K562 (cell line): ENCODE measurements around the gene PNKD. TPM values are rescaled to one million over a fixed set of nuclear protein-coding genes. Genes with fewer than 3 reads are reported as not detected.

ENCODE experiments used
- BMI1 ChIP-seq: fragments of 150-350 bp; IDR thresholded peaks from 2 replicates; pipeline ENCODE4 v1.6.1; 2014; ENCODE audit warnings: low read length
- BRCA1 ChIP-seq, 2 experiments: fragments of 450-650 bp in 1 of 2; sonication (generic) in 1 of 2; formaldehyde crosslinking in 1 of 2; IDR thresholded peaks; 2 replicates each; pipeline versions ENCODE4 v1.5.0 to v1.6.1; 2017 to 2020; ENCODE audit warnings: mild to moderate bottlenecking in 1 of 2, missing genetic modification reagents in 1 of 2
- CBFB ChIP-seq: sonication (generic); formaldehyde crosslinking; IDR thresholded peaks from 2 replicates; pipeline ENCODE4 v1.4.0; 2020; ENCODE audit warnings: mild to moderate bottlenecking, missing genetic modification reagents
- CEBPB ChIP-seq: fragments of 450-650 bp; IDR thresholded peaks from 2 replicates; pipeline ENCODE4 v1.6.1; 2016; ENCODE audit warnings: missing genetic modification characterization, missing compliant biosample characterization
- CXXC5 ChIP-seq: fragments of 250-450 bp; sonication (Bioruptor Pico); IDR thresholded peaks from 2 replicates; pipeline ENCODE4 v1.8.0; 2022; ENCODE audit warnings: inconsistent platforms, mild to moderate bottlenecking, moderate library complexity
- EZH2 ChIP-seq: IDR thresholded peaks from 2 replicates; pipeline ENCODE4 v1.6.1; 2012; ENCODE audit warnings: low read depth, mild to moderate bottlenecking, inconsistent platforms, low read length, borderline replicate concordance
- FOS ChIP-seq: IDR thresholded peaks from 3 replicates; pipeline ENCODE4 v1.6.1; 2011; ENCODE audit not compliant: insufficient read length; ENCODE audit errors: extremely low read depth
- GABPA ChIP-seq: fragments of 200-800 bp; sonication (Bioruptor generic); conservative IDR thresholded peaks from 2 replicates; pipeline ENCODE4 v1.6.1; 2016; ENCODE audit warnings: low read depth, missing genetic modification characterization, missing compliant biosample characterization
- HDAC6 ChIP-seq: IDR thresholded peaks from 2 replicates; pipeline ENCODE4 v1.6.1; 2012; ENCODE audit warnings: low read depth, mild to moderate bottlenecking, control low read depth, inconsistent platforms, low read length, moderate library complexity
- HNRNPH1 ChIP-seq: fragments of 200-400 bp; formaldehyde crosslinking; optimal IDR thresholded peaks from 2 replicates; pipeline ENCODE3; 2017; ENCODE audit warnings: low read depth, mild to moderate bottlenecking, low read length, moderate library complexity
- HNRNPLL ChIP-seq: fragments of 200-400 bp; formaldehyde crosslinking; IDR thresholded peaks from 2 replicates; pipeline ENCODE4 v1.6.1; 2017; ENCODE audit warnings: low read length, low read depth, mild to moderate bottlenecking; ENCODE audit not compliant: poor library complexity, severe bottlenecking
- L3MBTL2 ChIP-seq: fragments of 450-650 bp; IDR thresholded peaks from 2 replicates; pipeline ENCODE4 v1.6.1; 2016; ENCODE audit warnings: mild to moderate bottlenecking, moderate library complexity
- PYGO2 ChIP-seq: fragments of 450-650 bp; IDR thresholded peaks from 2 replicates; pipeline ENCODE4 v1.6.1; 2016; ENCODE audit warnings: mild to moderate bottlenecking, missing genetic modification characterization, moderate library complexity, missing compliant biosample characterization
- RAD51 ChIP-seq: fragments of 450-650 bp; IDR thresholded peaks from 2 replicates; pipeline ENCODE4 v1.7.1; 2016; ENCODE audit warnings: low read depth, mild to moderate bottlenecking, borderline replicate concordance
- RBM14 ChIP-seq: fragments of 200-400 bp; formaldehyde crosslinking; IDR thresholded peaks from 2 replicates; pipeline ENCODE4 v1.6.1; 2018; ENCODE audit warnings: low read depth, mild to moderate bottlenecking, low read length, moderate library complexity, borderline replicate concordance; ENCODE audit not compliant: insufficient read depth
- SMAD4 ChIP-seq: fragments of 250-450 bp; sonication (Bioruptor Pico); conservative IDR thresholded peaks from 2 replicates; pipeline ENCODE4 v1.8.0; 2021; ENCODE audit warnings: inconsistent platforms, mild to moderate bottlenecking, moderate library complexity
- SNIP1 ChIP-seq: fragments of 450-650 bp; IDR thresholded peaks from 2 replicates; pipeline ENCODE4 v1.7.1; 2017; ENCODE audit warnings: low read depth, mild to moderate bottlenecking
- TRIM25 ChIP-seq: fragments of 450-650 bp; IDR thresholded peaks from 2 replicates; pipeline ENCODE4 v1.7.0; 2016; ENCODE audit warnings: borderline replicate concordance
- ZC3H11A ChIP-seq: IDR thresholded peaks from 2 replicates; pipeline ENCODE4 v1.6.1; 2012; ENCODE audit warnings: low read depth, low read length, improper control_type of control experiment
- ZEB2 ChIP-seq: fragments of 450-650 bp; IDR thresholded peaks from 2 replicates; pipeline ENCODE4 v1.6.1; 2016
- ZNF212 ChIP-seq: fragments of 450-650 bp; formaldehyde crosslinking; IDR thresholded peaks from 2 replicates; pipeline ENCODE4 v1.4.0; 2020; ENCODE audit warnings: mild to moderate bottlenecking
- ZNF239 ChIP-seq: fragments of 250-450 bp; sonication (Bioruptor Pico); IDR thresholded peaks from 2 replicates; pipeline ENCODE4 v1.4.0; 2020; ENCODE audit warnings: mild to moderate bottlenecking
- ZNF586 ChIP-seq: fragments of 450-650 bp; formaldehyde crosslinking; conservative IDR thresholded peaks from 2 replicates; pipeline ENCODE4 v1.4.0; 2020; ENCODE audit warnings: mild to moderate bottlenecking, moderate library complexity
- polyA plus RNA-seq, 8 experiments: library from polyadenylated mRNA; depleted of rRNA in 4 of 8; stranded (reverse) in 5 of 8; unstranded in 3 of 8; fragments of >200 nt; fragmentation: Nextera tagmentation in 2 of 8; fragmentation: Illumina TruSeq in 1 of 8; extraction: Ambion mirVana in 2 of 8; extraction: Trizol in 1 of 8; gene quantifications; 2 replicates each; pipeline versions ENCODE4 v1.2.1 to v1.2.3, GENCODE V29; 2011 to 2014; ENCODE audit warnings: inconsistent platforms in 1 of 8, missing spikeins in 1 of 8
- total RNA-seq, 7 experiments: library from RNA; depleted of rRNA in 6 of 7; stranded (reverse); fragments of >200 nt in 6 of 7; fragmentation: Illumina TruSeq in 2 of 7; extraction: Trizol in 2 of 7; gene quantifications; 2 replicates each; pipeline versions ENCODE4 v1.2.1 to v1.2.3, GENCODE V29; 2011 to 2021; ENCODE audit warnings: low replicate concordance in 1 of 7
- TF ChIP-seq, protein P1 (sequence below): fragments of 200-800 bp; sonication (Bioruptor generic); IDR thresholded peaks from 2 replicates; pipeline ENCODE4 v1.6.1; 2017; ENCODE audit warnings: missing genetic modification characterization, missing compliant biosample characterization
- TF ChIP-seq, protein P2 (sequence below): fragments of 450-650 bp; IDR thresholded peaks from 2 replicates; pipeline ENCODE4 v1.6.1; 2016; ENCODE audit warnings: low read depth, mild to moderate bottlenecking, moderate library complexity
- TF ChIP-seq, protein P3 (sequence below), 2 experiments: fragments of 450-650 bp in 1 of 2; sonication (generic) in 1 of 2; formaldehyde crosslinking; conservative IDR thresholded peaks; 2 replicates each; pipeline versions ENCODE4 v1.4.0 to v1.8.1; 2020 to 2022; ENCODE audit warnings: mild to moderate bottlenecking in 1 of 2, missing genetic modification reagents in 1 of 2

Gene PNKD
- total and polyA plus RNA-seq, 9 of the 15 experiments (the other 6 are each of a cell fraction or from before 2014, with no cell fraction given) = 26.0 to 105 (median 60.1) TPM

GRCh38 chr2:218284106-218284811 is 13.9 kb downstream of the PNKD start (continued):
- no peak for TF ChIP-seq RBM14
- no peak for TF ChIP-seq BMI1
- TF ChIP-seq GABPA (tag) = no peak
- no peak for TF ChIP-seq RAD51
- TF ChIP-seq EZH2 = no peak
- TF ChIP-seq PYGO2 (tag) = no peak
- no peak for TF ChIP-seq HNRNPLL
- no peak for TF ChIP-seq ZNF212 (CRISPR knock-in tag)
- TF ChIP-seq BRCA1 (IDR thresholded peaks at IDR 0.05) = no peak
- TF ChIP-seq BRCA1 (CRISPR knock-in tag; IDR thresholded peaks at IDR 0.05) = no peak
- TF ChIP-seq, protein P1, sequence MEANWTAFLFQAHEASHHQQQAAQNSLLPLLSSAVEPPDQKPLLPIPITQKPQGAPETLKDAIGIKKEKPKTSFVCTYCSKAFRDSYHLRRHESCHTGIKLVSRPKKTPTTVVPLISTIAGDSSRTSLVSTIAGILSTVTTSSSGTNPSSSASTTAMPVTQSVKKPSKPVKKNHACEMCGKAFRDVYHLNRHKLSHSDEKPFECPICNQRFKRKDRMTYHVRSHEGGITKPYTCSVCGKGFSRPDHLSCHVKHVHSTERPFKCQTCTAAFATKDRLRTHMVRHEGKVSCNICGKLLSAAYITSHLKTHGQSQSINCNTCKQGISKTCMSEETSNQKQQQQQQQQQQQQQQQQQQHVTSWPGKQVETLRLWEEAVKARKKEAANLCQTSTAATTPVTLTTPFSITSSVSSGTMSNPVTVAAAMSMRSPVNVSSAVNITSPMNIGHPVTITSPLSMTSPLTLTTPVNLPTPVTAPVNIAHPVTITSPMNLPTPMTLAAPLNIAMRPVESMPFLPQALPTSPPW (CRISPR knock-in tag) = peak; percentile 44
- TF ChIP-seq L3MBTL2 = peak; percentile 68
- TF ChIP-seq FOS = no peak
- no peak for TF ChIP-seq SMAD4 (CRISPR knock-in tag)
- no peak for TF ChIP-seq SNIP1
- TF ChIP-seq ZNF239 (CRISPR knock-in tag) = no peak
- TF ChIP-seq CEBPB (tag) = no peak
- no peak for TF ChIP-seq CBFB (CRISPR knock-in tag)
- no peak for TF ChIP-seq CXXC5
- no peak for TF ChIP-seq TRIM25
- TF ChIP-seq ZC3H11A = no peak
- TF ChIP-seq ZNF586 = no peak
- TF ChIP-seq HDAC6 = no peak
- TF ChIP-seq HNRNPH1 = no peak
- TF ChIP-seq, protein P2, sequence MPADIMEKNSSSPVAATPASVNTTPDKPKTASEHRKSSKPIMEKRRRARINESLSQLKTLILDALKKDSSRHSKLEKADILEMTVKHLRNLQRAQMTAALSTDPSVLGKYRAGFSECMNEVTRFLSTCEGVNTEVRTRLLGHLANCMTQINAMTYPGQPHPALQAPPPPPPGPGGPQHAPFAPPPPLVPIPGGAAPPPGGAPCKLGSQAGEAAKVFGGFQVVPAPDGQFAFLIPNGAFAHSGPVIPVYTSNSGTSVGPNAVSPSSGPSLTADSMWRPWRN = no peak
- TF ChIP-seq, protein P3, sequence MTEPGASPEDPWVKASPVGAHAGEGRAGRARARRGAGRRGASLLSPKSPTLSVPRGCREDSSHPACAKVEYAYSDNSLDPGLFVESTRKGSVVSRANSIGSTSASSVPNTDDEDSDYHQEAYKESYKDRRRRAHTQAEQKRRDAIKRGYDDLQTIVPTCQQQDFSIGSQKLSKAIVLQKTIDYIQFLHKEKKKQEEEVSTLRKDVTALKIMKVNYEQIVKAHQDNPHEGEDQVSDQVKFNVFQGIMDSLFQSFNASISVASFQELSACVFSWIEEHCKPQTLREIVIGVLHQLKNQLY (CRISPR knock-in tag; conservative IDR thresholded peaks at IDR 0.05) = no peak
- TF ChIP-seq ZEB2 = no peak
